ENCODE measurements around the gene ADCY9. TPM values are rescaled to one million over a fixed set of nuclear protein-coding genes. Genes with fewer than 3 reads are reported as not detected.

The ADCY9 gene
- total RNA-seq, 1 experiment from 2014 or later, result 9.8 TPM

- TF ChIP-seq RAD21 (IDR thresholded peaks at IDR 0.05; ENCODE audit: low read depth) (no peak), POLR2AphosphoS5 (IDR thresholded peaks at IDR 0.05; ENCODE audit: low read depth, low read length) (no peak), CTCF (IDR thresholded peaks at IDR 0.05 in 2 of 3, conservative IDR thresholded peaks at IDR 0.05 in 1 of 3; ENCODE audit: borderline replicate concordance in 1 of 3, insufficient read depth in 1 of 3, low read depth in 2 of 3, low read length in 2 of 3) (no peak), TCF7L2 (IDR thresholded peaks at IDR 0.05; ENCODE audit: borderline replicate concordance, extremely low read depth, insufficient read depth, insufficient read length) (no peak)
Observed at GRCh38 chr16:3968551-3968950, 147.7 kb downstream of the ADCY9 start (continued).

- H3K4me1 ChIP-seq (ENCODE audit: control insufficient read depth in 1 of 2, insufficient read depth in 2 of 2, low read length in 2 of 2), result peaks cover 6 to 11% of the 10 kb centered on the region in 2 experiments; a peak in 3 of 4 replicates
- no peaks in the 10 kb centered on the region for H3K9me3 ChIP-seq (ENCODE audit: control insufficient read depth in 1 of 2, insufficient read depth in 1 of 2, low read depth in 1 of 2, low read length in 2 of 2)
- H3K79me2 ChIP-seq (ENCODE audit: insufficient read depth, low read length), result no peaks in the 10 kb centered on the region
- H3K4me2 ChIP-seq (ENCODE audit: low read length), result no peak overlapping the region
- no peak for DNase-seq (ENCODE audit: low read depth, low spot score)
- no peak overlapping the region for H2AFZ ChIP-seq (ENCODE audit: low read depth, low read length, poor library complexity, severe bottlenecking)
- CTCF ChIA-PET, result interaction anchor here (1.5 kb wide), 1 partner anchor 28 kb away, joined by 4 read pairs; no protein-coding TSS in a partner anchor
- no peak overlapping the region for H3K9ac ChIP-seq (ENCODE audit: low read length)
- POLR2A ChIA-PET, result no interaction called here
- no peaks in the 10 kb centered on the region for H3K27me3 ChIP-seq (ENCODE audit: insufficient read depth, low read length)
- RAD21 ChIA-PET (ENCODE audit: low non-redundant PET in 1 of 2, low total read pairs in 2 of 2, uncharacterized antibody in 2 of 2, unreplicated experiment in 2 of 2), result no interaction called here
- H4K20me1 ChIP-seq (ENCODE audit: insufficient read depth), result no peaks in the 10 kb centered on the region
- no peak overlapping the region for H3K4me3 ChIP-seq (replicated peaks in 1 of 2; ENCODE audit: low read depth in 1 of 2, low read length in 2 of 2)
- no peaks in the 10 kb centered on the region for H3K9me2 ChIP-seq (ENCODE audit: insufficient read depth)
- H3K27ac ChIP-seq (ENCODE audit: low read depth, low read length), result no peak overlapping the region
- intact Hi-C loops (cut with micrococcal nuclease), result no loop called here
- ATAC-seq, result no peak
- TF ChIP-seq ZBTB33 (IDR thresholded peaks at IDR 0.05; ENCODE audit: extremely low read depth, insufficient replicate concordance, low read length) (no peak), ZFX (IDR thresholded peaks at IDR 0.05) (no peak), REST (IDR thresholded peaks at IDR 0.05; ENCODE audit: low read depth) (no peak), TCF7L2 (IDR thresholded peaks at IDR 0.05; ENCODE audit: borderline replicate concordance, extremely low read depth, insufficient read depth, insufficient read length) (no peak), MAX (IDR thresholded peaks at IDR 0.05) (no peak), ZNF274 (IDR thresholded peaks at IDR 0.05; ENCODE audit: low read depth, low read length) (no peak), YY1 (IDR thresholded peaks at IDR 0.05; ENCODE audit: extremely low read depth, insufficient replicate concordance, low read depth, low read length) (no peak), SIN3A (IDR thresholded peaks at IDR 0.05; ENCODE audit: low read depth) (no peak)
- no TSS peak for BruUV-seq (replicated peaks)
- H3K36me3 ChIP-seq (ENCODE audit: control insufficient read depth in 1 of 2, insufficient read depth in 2 of 2, low read length in 2 of 2), result no peaks in the 10 kb centered on the region
Observed at GRCh38 chr16:3966681-3967080, 149.6 kb downstream of the ADCY9 start.

All from HCT116 (cell line).